Testis (tissue), 3 donors: ENCODE results near the gene IRF2. TPM values are rescaled to one million over a fixed set of nuclear protein-coding genes. Genes with fewer than 3 reads are reported as not detected.

Source experiments
- DNase-seq: peaks from one replicate; pipeline ENCODE4 v3.0.0-alpha.2; 2019
- H3K27ac ChIP-seq, 2 donors: fragments of 200-600 bp; sonication (generic); one replicate each; pipeline ENCODE4 v1.5.1; 2019
- H3K27me3 ChIP-seq: fragments of 200-600 bp; sonication (generic); one replicate; pipeline ENCODE4 v1.5.1; 2019
- H3K36me3 ChIP-seq: fragments of 200-600 bp; sonication (generic); one replicate; pipeline ENCODE4 v1.5.1; 2017; ENCODE audit warnings: low read depth; ENCODE audit errors: missing control alignments
- H3K4me1 ChIP-seq: fragments of 200-600 bp; sonication (generic); one replicate; pipeline ENCODE4 v1.5.1; 2019
- H3K4me3 ChIP-seq, 2 donors: fragments of 200-600 bp; sonication (generic); one replicate each; pipeline ENCODE4 v1.5.1; 2017 to 2019
- H3K9me3 ChIP-seq: fragments of 200-600 bp; sonication (generic); one replicate; pipeline ENCODE4 v1.5.1; 2017
- CTCF ChIP-seq, 3 experiments: fragments of 450-650 bp in 2 of 3; fragments of 200-600 bp in 1 of 3; sonication (generic) in 1 of 3; IDR thresholded peaks; one replicate each; pipeline ENCODE4 v1.5.1; 2016 to 2019; ENCODE audit warnings: antibody characterized with exemption in 3 of 3, mild to moderate bottlenecking in 2 of 3, moderate library complexity in 1 of 3
- POLR2A ChIP-seq: fragments of 450-650 bp; IDR thresholded peaks from one replicate; pipeline ENCODE4 v1.6.1; 2017; ENCODE audit warnings: antibody characterized with exemption, mild to moderate bottlenecking, moderate library complexity
- WGBS, 2 donors: methylation state at CpG; one replicate each; pipeline ENCODE4 v1.1.5; 2018; 5-methylcytosine and 5-hydroxymethylcytosine counted together
- intact Hi-C: fragments of 100-400 bp; cut with DNase I; formaldehyde crosslinking; loops from one replicate; pipeline ENCODE4 v1.15.1; 2023; ENCODE audit warnings: low total_unique reads
- polyA plus RNA-seq: library from polyadenylated mRNA; stranded (reverse); fragments of 350-450 nt; fragmentation: Illumina TruSeq; extraction: RNeasy Lipid Tissue Mini Kit (QIAGEN cat#74804); gene quantifications from one replicate; pipeline ENCODE4 v1.2.3, GENCODE V29; 2014; ENCODE audit warnings: low read depth, low replicate concordance; ENCODE audit not compliant: insufficient read depth
- total RNA-seq, 2 donors: library from RNA; depleted of rRNA; stranded (reverse); fragments of >200 nt; gene quantifications; one replicate each; pipeline ENCODE4 v1.2.3, GENCODE V29; 2016

IRF2 gene
- total and polyA plus RNA-seq, 3 donors from 2014 or later = 13.0 to 22.3 (median 16.1) TPM

- H3K9me3 ChIP-seq = no peaks in the 10 kb centered on the region
- H3K36me3 ChIP-seq = no peaks in the 10 kb centered on the region
- no peak for TF ChIP-seq CTCF (IDR thresholded peaks at IDR 0.05)
- no peak for TF ChIP-seq POLR2A
- intact Hi-C loops = no loop called here
- peaks cover 11% of the 10 kb centered on the region for H3K4me1 ChIP-seq
- H3K27ac ChIP-seq = no peak overlapping the region
- 81 to 83% methylated on average over 9 of the region's 9 CpGs for whole genome bisulfite sequencing, 2 donors
- no peak for DNase-seq
- H3K27me3 ChIP-seq = no peaks in the 10 kb centered on the region
- no peak overlapping the region for H3K4me3 ChIP-seq
Measured at GRCh38 chr4:184438375-184438774, 36.0 kb downstream of the IRF2 start.

GRCh38 chr4:184437565-184438265 lies 36.6 kb downstream of the IRF2 start:
- no peak for DNase-seq
- Histone ChIP-seq H3K27me3 (no peaks in the 10 kb centered on the region), H3K36me3 (no peaks in the 10 kb centered on the region), H3K4me3 (no peak overlapping the region), H3K4me1 (peaks cover 11% of the 10 kb centered on the region), H3K27ac (no peak overlapping the region), H3K9me3 (no peaks in the 10 kb centered on the region)
- 65 to 67% methylated on average over 11 of the region's 11 CpGs for WGBS, 2 donors
- intact Hi-C loops = no loop called here
- TF ChIP-seq CTCF (IDR thresholded peaks at IDR 0.05) = no peak
- no peak for TF ChIP-seq POLR2A

GRCh38 chr4:184434501-184435066 lies 39.8 kb downstream of the IRF2 start:
- Histone ChIP-seq H3K27ac (no peak overlapping the region), H3K9me3 (no peaks in the 10 kb centered on the region), H3K36me3 (no peaks in the 10 kb centered on the region), H3K4me1 (no peaks in the 10 kb centered on the region), H3K27me3 (no peaks in the 10 kb centered on the region), H3K4me3 (no peak overlapping the region)
- DNase-seq = no peak
- WGBS, 2 donors = 81 to 82% methylated on average over 6 of the region's 6 CpGs
- intact Hi-C loops = no loop called here
- TF ChIP-seq POLR2A (no peak), CTCF (IDR thresholded peaks at IDR 0.05) (no peak)

GRCh38 chr4:184434021-184434420 lies 40.3 kb downstream of the IRF2 start:
- H3K4me1 ChIP-seq = no peaks in the 10 kb centered on the region
- no peak overlapping the region for H3K4me3 ChIP-seq
- no peak overlapping the region for H3K27ac ChIP-seq
- intact Hi-C loops = no loop called here
- no peaks in the 10 kb centered on the region for H3K27me3 ChIP-seq
- DNase-seq = no peak
- no peaks in the 10 kb centered on the region for H3K9me3 ChIP-seq
- no peaks in the 10 kb centered on the region for H3K36me3 ChIP-seq
- 75 to 77% methylated on average over 13 of the region's 13 CpGs for WGBS, 2 donors
- TF ChIP-seq POLR2A (no peak), CTCF (IDR thresholded peaks at IDR 0.05) (no peak)
